ENCODE measurements around the gene CLIP1. TPM values are rescaled to one million over a fixed set of nuclear protein-coding genes. Genes with fewer than 3 reads are reported as not detected.
A peak's percentile ranks its signal among the peaks of the same experiment; 100 is the strongest.

Gene CLIP1
- total and polyA plus RNA-seq, 2 of the 8 experiments (the other 6 are each of a cell fraction or from before 2014, with no cell fraction given) = 19.0 to 27.6 TPM

DNA sequence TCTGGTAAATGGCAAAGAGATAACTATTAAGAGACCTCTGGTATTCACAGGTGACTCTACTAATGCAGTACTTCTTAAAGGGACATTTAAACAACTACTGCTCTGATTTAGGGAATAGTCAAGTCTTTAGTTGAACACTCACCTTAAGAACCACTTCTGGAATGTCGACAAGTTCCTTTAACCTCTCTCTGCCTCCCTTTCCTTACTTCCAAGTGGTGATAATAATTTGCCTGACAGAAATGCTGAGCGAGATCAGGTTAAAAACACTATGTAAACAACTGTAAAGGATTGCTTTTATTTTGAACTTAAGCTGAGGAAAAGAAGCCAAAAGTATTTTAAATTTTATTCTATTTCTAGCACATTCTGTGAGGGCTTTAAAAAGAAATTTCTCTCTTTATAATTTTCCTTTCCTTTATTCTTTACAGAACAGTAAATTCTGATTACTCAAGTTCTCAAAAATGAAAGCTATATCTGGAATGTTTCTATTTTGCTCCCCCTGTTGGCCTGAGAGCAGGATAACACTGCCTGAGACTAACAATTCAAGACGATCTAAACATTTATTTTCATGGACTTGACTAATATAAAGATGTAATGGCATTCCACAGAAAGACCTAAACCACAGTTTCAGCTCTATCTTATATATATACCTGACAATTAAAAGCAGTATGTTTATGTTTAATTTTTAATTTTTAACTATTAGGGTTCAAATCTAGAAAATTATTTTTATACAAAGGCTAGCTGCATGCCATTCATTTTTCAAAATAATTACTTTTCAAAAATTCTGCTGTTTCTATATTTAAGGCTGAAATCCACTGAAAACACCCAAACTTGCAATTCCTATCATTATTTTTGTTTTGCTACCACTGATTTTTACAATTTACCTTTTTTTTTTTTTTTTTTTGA is 49.1 kb upstream of the CLIP1 start:
- Histone ChIP-seq H2AK5ac (ENCODE audit: low read depth, low read length) (no peak overlapping the region), H3K23me2 (ENCODE audit: low read depth, low read length) (no peaks in the 10 kb centered on the region), H3K27me3 (replicated peaks in 1 of 4; ENCODE audit: control insufficient read depth in 3 of 4, extremely low read depth in 1 of 4, insufficient read depth in 3 of 4, low read length in 3 of 4) (no peaks in the 10 kb centered on the region), H3K23ac (ENCODE audit: insufficient read length) (no peak overlapping the region), H2BK12ac (ENCODE audit: low read depth, low read length) (no peak overlapping the region), H3K9me3 (ENCODE audit: insufficient read depth in 2 of 2, low read depth in 1 of 2, low read length in 1 of 2) (no peaks in the 10 kb centered on the region; a peak in 1 of 4 replicates), H2AFZ (ENCODE audit: low read length) (no peak overlapping the region), H2BK20ac (ENCODE audit: low read length) (no peak overlapping the region), H3K4ac (replicated peaks; ENCODE audit: insufficient read length, low read depth, low read length) (no peak overlapping the region), H4K20me1 (replicated peaks in 1 of 2; ENCODE audit: control insufficient read depth in 1 of 2, insufficient read depth in 2 of 2, low read length in 2 of 2) (peaks cover 0 to 2% of the 10 kb centered on the region in 2 experiments), H2BK120ac (replicated peaks; ENCODE audit: low read depth, low read length) (no peak overlapping the region), H3K79me2 (ENCODE audit: control insufficient read depth in 1 of 2, insufficient read depth in 2 of 2, low read length in 2 of 2) (no peaks in the 10 kb centered on the region), H3K14ac (ENCODE audit: insufficient read length) (no peak overlapping the region), H2BK15ac (ENCODE audit: low read length) (no peak overlapping the region), H3K4me1 (replicated peaks in 1 of 4; ENCODE audit: control insufficient read depth in 3 of 4, insufficient read depth in 4 of 4, low read length in 3 of 4) (no peaks in the 10 kb centered on the region), H2BK5ac (ENCODE audit: low read depth, low read length) (no peak overlapping the region), H3K56ac (replicated peaks; ENCODE audit: insufficient read length, low read depth, low read length) (no peak overlapping the region), H3K36me3 (ENCODE audit: control insufficient read depth in 2 of 4, insufficient read depth in 4 of 4, low read length in 3 of 4) (peaks cover 18 to 38% (median 26%) of the 10 kb centered on the region in 4 experiments; a peak in 7 of 8 replicates), H3K4me3 (ENCODE audit: extremely low read depth in 1 of 4, insufficient read depth in 2 of 4, low read depth in 3 of 4, low read length in 4 of 4) (no peak overlapping the region), H3K27ac (ENCODE audit: low read depth, low read length) (0 out of 2 replicates have a peak overlapping the region, but pooled peaks have one; percentile 16), H3K9ac (replicated peaks in 1 of 4; ENCODE audit: extremely low read depth in 1 of 4, low read depth in 3 of 4, low read length in 3 of 4) (no peak overlapping the region), H3K79me1 (ENCODE audit: low read depth, low read length) (no peaks in the 10 kb centered on the region), H3K18ac (ENCODE audit: extremely low read depth, low read length) (no peak overlapping the region), H4K5ac (ENCODE audit: insufficient read length, low read depth, low read length) (no peak overlapping the region), H3K4me2 (ENCODE audit: insufficient read depth in 1 of 2, low read depth in 2 of 2, low read length in 2 of 2) (no peak overlapping the region), H4K8ac (ENCODE audit: extremely low read depth, insufficient read depth, low read length) (no peak overlapping the region), H4K91ac (replicated peaks; ENCODE audit: insufficient read length, low read length) (no peak overlapping the region)
- FAIRE-seq (no peak), DNase-seq (ENCODE audit: low read depth in 1 of 2, low spot score in 2 of 2) (no peak)
- WGBS, 2 experiments (ENCODE audit: extremely low coverage in 1 of 2, insufficient coverage in 1 of 2, insufficient read length in 1 of 2, insufficient replicate concordance in 2 of 2, low coverage in 1 of 2, low lambda C conversion rate in 2 of 2, missing lambda C conversion rate in 1 of 2) = 83% methylated on average over 3 of the region's 3 CpGs; no CpG with 5 or more reads in 1 of the 2 experiments
- ChIA-PET POLR2A (ENCODE audit: partially characterized antibody) (interaction anchor here (0.9 to 5.9 kb wide), 10 partner anchors 9 to 165 kb away, joined by 3 to 43 read pairs (median 3); partner anchors contain the start of genes CLIP1, KNTC1, RSRC2 and ZCCHC8), CTCF (ENCODE audit: partially characterized antibody) (interaction anchor here (0.6 to 5.5 kb wide), 43 partner anchors 9 to 256 kb away, joined by 3 to 130 read pairs (median 5); partner anchors contain the start of gene ZCCHC8)
- TF ChIP-seq CTCF (IDR thresholded peaks at IDR 0.05; ENCODE audit: control extremely low read depth in 1 of 3, insufficient read depth in 1 of 3, low read depth in 1 of 3, low read length in 3 of 3) (peak in 2 of 3 experiments; percentile 45 to 56; a peak in 2 of 4 replicates), PHF8 (conservative IDR thresholded peaks at IDR 0.05; ENCODE audit: low read depth, low read length) (no peak), RAD21 (IDR thresholded peaks at IDR 0.05 in 1 of 2, conservative IDR thresholded peaks at IDR 0.05 in 1 of 2; ENCODE audit: low read depth in 2 of 2, low read length in 2 of 2) (peak; percentile 59 to 62)

All from H1 (cell line).